Activated CD8-positive, alpha-beta memory T cell treated with anti-CD3 and anti-CD28 coated beads, Interleukin-2, amount 10 ng/mL, durations not matched to agents 7 days and 5 days (primary cell): ENCODE data around the gene PGM2. TPM values are rescaled to one million over a fixed set of nuclear protein-coding genes. Genes with fewer than 3 reads are reported as not detected.

Experiments
- ATAC-seq: fragments of 150-1000 bp; cut with Tn5 transposase; one replicate; pipeline ENCODE4 v1.10.0; 2021; ENCODE audit warnings: moderate library complexity
- CTCF ChIA-PET: fragments of 350-600 bp; sonication (Branson Sonifier 250); formaldehyde crosslinking; loops from one replicate; lab custom pipeline; 2021; ENCODE audit warnings: antibody characterized with exemption; lab: Charles Lee
- DNase-seq: peaks from one replicate; pipeline ENCODE4 v3.0.0-alpha.2; 2020
- H3K27ac Mint-ChIP-seq: one replicate; pipeline ENCODE4 v1.8.0; 2021; ENCODE audit warnings: mild to moderate bottlenecking, mixed read lengths
- H3K27me3 Mint-ChIP-seq: one replicate; pipeline ENCODE4 v1.8.0; 2021; ENCODE audit warnings: mixed read lengths
- H3K36me3 Mint-ChIP-seq: one replicate; pipeline ENCODE4 v1.8.0; 2021; ENCODE audit warnings: mild to moderate bottlenecking, mixed read lengths
- H3K4me1 Mint-ChIP-seq: one replicate; pipeline ENCODE4 v1.8.0; 2021; ENCODE audit warnings: mixed read lengths
- H3K4me3 Mint-ChIP-seq: one replicate; pipeline ENCODE4 v1.8.0; 2021; ENCODE audit warnings: mild to moderate bottlenecking, moderate library complexity, mixed read lengths
- H3K9me3 Mint-ChIP-seq: one replicate; pipeline ENCODE4 v1.8.0; 2022; ENCODE audit warnings: low read depth, mixed read lengths
- total RNA-seq, 2 experiments: library from RNA; stranded (reverse); gene quantifications; one replicate each; pipeline ENCODE4 v1.2.3, GENCODE V29; 2021

PGM2 gene
- total RNA-seq, 2 experiments from 2014 or later = 38.6 to 49.0 TPM

DNA sequence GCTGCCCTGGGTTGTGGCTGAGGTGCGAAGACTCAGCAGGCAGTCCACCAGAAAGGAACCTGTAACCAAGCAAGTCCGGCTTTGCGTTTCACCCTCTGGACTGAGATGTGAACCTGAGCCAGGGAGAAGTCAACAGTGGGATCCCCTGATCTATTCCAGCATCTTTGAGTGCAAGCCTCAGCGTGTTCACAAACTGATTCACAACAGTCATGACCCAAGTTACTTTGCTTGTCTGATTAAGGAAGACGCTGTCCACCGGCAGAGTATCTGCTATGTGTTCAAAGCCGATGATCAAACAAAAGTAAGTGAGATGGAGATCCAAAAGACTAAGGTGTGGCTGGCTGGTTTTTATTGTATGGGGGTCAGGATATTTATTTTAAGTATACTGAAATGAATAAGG lies 75.7 kb downstream of the PGM2 start:
- peaks cover 12% of the 10 kb centered on the region for H3K4me1 Mint-ChIP-seq
- no peak overlapping the region for H3K27ac Mint-ChIP-seq
- ATAC-seq = no peak
- CTCF ChIA-PET = no interaction called here
- H3K36me3 Mint-ChIP-seq = peaks cover 45% of the 10 kb centered on the region
- H3K27me3 Mint-ChIP-seq = no peaks in the 10 kb centered on the region
- DNase-seq = no peak
- H3K9me3 Mint-ChIP-seq = peaks cover 2% of the 10 kb centered on the region
- no peak overlapping the region for H3K4me3 Mint-ChIP-seq

- no peaks in the 10 kb centered on the region for H3K27me3 Mint-ChIP-seq
- H3K4me3 Mint-ChIP-seq = no peak overlapping the region
- CTCF ChIA-PET = interaction anchor here (1.1 kb wide), 1 partner anchor 8 kb away, joined by 3 read pairs; no protein-coding TSS in a partner anchor
- ATAC-seq (no peak), DNase-seq (no peak)
- H3K9me3 Mint-ChIP-seq = peaks cover 2% of the 10 kb centered on the region
- peaks cover 50% of the 10 kb centered on the region for H3K36me3 Mint-ChIP-seq
- H3K4me1 Mint-ChIP-seq = peaks cover 10% of the 10 kb centered on the region
- no peak overlapping the region for H3K27ac Mint-ChIP-seq
Observed at GRCh38 chr4:37902738-37903693, 76.5 kb downstream of the PGM2 start.

DNA sequence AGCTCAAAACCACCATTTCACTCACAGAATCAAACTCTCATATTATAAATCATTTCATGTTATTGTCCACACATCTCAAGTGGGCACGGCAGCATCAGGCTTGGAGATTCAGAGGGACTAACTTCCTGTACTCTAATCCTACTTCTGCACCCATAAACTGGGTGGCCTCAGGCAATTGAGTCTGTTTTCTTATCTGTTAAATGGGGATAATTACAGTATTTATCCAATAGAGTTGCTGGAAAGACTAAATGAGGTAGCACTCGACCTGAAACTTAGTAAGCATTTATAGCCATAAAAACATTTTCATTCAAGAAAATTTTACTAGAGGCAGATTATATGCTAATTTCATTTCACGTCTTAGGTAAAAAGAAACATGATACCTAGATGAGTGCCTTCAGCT lies 77.4 kb downstream of the PGM2 start:
- H3K36me3 Mint-ChIP-seq = peaks cover 48% of the 10 kb centered on the region
- H3K4me1 Mint-ChIP-seq = peaks cover 10% of the 10 kb centered on the region

DNA sequence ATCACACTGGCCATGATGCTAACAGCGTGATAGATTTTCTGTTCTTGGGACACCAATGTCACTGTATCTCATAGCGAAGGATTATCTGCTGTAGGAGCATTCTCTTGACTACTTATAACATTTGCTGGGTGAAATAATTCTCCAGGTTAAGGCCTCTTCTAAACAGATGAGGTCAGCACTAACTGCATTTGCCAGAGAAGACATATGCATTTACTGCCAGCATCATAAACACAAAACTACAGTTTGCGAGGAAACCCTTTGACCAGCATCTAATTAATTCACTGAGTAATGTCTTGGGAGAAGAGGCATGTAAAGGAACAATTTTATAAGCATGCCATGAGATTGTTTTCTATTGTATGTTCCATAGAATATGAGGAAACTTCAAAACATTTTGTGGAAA lies 78.3 kb downstream of the PGM2 start:
- Mint-ChIP-seq H3K9me3 (no peaks in the 10 kb centered on the region), H3K27me3 (no peaks in the 10 kb centered on the region), H3K27ac (no peak overlapping the region), H3K4me1 (peaks cover 10% of the 10 kb centered on the region), H3K4me3 (no peak overlapping the region), H3K36me3 (peaks cover 42% of the 10 kb centered on the region)
- CTCF ChIA-PET = no interaction called here
- DNase-seq (no peak), ATAC-seq (no peak)

More for the DNA sequence above, 77.4 kb downstream of the PGM2 start:
- ATAC-seq (no peak), DNase-seq (no peak)
- peaks cover 2% of the 10 kb centered on the region for H3K9me3 Mint-ChIP-seq
- no peaks in the 10 kb centered on the region for H3K27me3 Mint-ChIP-seq
- no peak overlapping the region for H3K4me3 Mint-ChIP-seq
- CTCF ChIA-PET = interaction anchor here (1.1 kb wide), 1 partner anchor 9 kb away, joined by 3 read pairs; no protein-coding TSS in a partner anchor
- no peak overlapping the region for H3K27ac Mint-ChIP-seq

GRCh38 chr4:37905533-37906169 lies 79.2 kb downstream of the PGM2 start:
- CTCF ChIA-PET = no interaction called here
- H3K4me1 Mint-ChIP-seq = peaks cover 10% of the 10 kb centered on the region

GRCh38 chr4:37908488-37909331 lies 82.2 kb downstream of the PGM2 start:
- Mint-ChIP-seq H3K36me3 (peaks cover 36% of the 10 kb centered on the region), H3K27ac (no peak overlapping the region), H3K4me3 (no peak overlapping the region), H3K9me3 (no peaks in the 10 kb centered on the region), H3K27me3 (no peaks in the 10 kb centered on the region), H3K4me1 (peaks cover 5% of the 10 kb centered on the region)
- ATAC-seq = no peak
- DNase-seq = no peak
- CTCF ChIA-PET = no interaction called here

More at GRCh38 chr4:37905533-37906169, 79.2 kb downstream of the PGM2 start:
- no peak overlapping the region for H3K4me3 Mint-ChIP-seq
- ATAC-seq (no peak), DNase-seq (no peak)
- no peak overlapping the region for H3K27ac Mint-ChIP-seq
- H3K9me3 Mint-ChIP-seq = no peaks in the 10 kb centered on the region
- H3K36me3 Mint-ChIP-seq = peaks cover 39% of the 10 kb centered on the region
- no peaks in the 10 kb centered on the region for H3K27me3 Mint-ChIP-seq

DNA sequence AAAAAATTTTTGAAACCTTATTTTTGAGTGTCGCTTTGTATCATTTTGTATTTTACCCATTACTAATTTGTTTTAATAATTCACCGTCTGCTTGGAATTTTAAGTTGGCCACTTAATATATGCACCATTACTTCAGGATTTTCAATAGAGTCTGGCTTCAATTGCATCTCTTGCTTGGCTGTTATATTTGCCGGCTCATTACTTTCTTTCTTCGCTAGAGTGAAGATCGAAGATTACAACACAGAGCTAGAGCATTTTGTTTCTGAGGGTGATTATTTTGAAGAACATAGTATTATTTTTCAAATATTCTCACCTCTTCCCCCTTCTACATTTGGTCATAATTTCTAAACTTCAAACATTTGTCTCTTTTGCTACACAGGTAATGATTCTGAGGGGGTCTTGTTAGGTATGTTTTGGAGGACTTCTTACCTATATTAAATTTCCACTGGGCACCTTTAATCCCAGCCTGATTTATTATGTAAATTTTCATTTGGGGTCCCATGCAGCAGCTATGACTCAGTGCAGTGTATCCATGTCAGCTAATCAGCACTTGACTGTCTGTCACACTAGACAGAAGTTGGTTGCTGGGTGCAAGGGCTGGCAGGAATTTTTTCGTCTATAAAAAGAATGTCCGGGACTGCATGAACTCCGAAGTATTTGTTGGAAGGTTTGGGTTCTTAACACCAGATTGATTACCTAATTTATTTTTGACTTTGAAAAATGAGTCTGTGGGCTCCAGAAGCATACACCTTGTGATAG lies 83.0 kb downstream of the PGM2 start:
- Mint-ChIP-seq H3K4me3 (no peak overlapping the region), H3K36me3 (peaks cover 31% of the 10 kb centered on the region), H3K4me1 (peaks cover 4% of the 10 kb centered on the region), H3K27me3 (no peaks in the 10 kb centered on the region), H3K9me3 (no peaks in the 10 kb centered on the region), H3K27ac (no peak overlapping the region)
- DNase-seq (no peak), ATAC-seq (no peak)
- CTCF ChIA-PET = interaction anchor here (1.0 kb wide), 1 partner anchor 12 kb away, joined by 3 read pairs; no protein-coding TSS in a partner anchor

- H3K4me1 Mint-ChIP-seq = peaks cover 4% of the 10 kb centered on the region
- peaks cover 28% of the 10 kb centered on the region for H3K36me3 Mint-ChIP-seq
- ATAC-seq (no peak), DNase-seq (no peak)
- CTCF ChIA-PET = interaction anchor here (1.0 kb wide), 1 partner anchor 13 kb away, joined by 3 read pairs; no protein-coding TSS in a partner anchor
- no peak overlapping the region for H3K27ac Mint-ChIP-seq
- H3K27me3 Mint-ChIP-seq = no peaks in the 10 kb centered on the region
- H3K9me3 Mint-ChIP-seq = no peaks in the 10 kb centered on the region
- no peak overlapping the region for H3K4me3 Mint-ChIP-seq
Observed at GRCh38 chr4:37910091-37910486, 83.6 kb downstream of the PGM2 start.

Other genes with a start within 250 kb of the PGM2 start
- 10 to 100 TPM; 35.5 to 42.3 TPM for gene RELL1, start 140.3 kb upstream of the PGM2 start, total RNA-seq
- 10 to 100 TPM; 62.9 to 72.2 TPM for gene TBC1D1, start 64.4 kb downstream of the PGM2 start, total RNA-seq
- gene PTTG2, start 133.7 kb downstream of the PGM2 start, total RNA-seq = 1 to 10 TPM in 1 of 2 experiments, under 1 TPM in 1; 0.56 to 2.6 TPM